T-cell (primary cell): ENCODE results near the gene SSBP3. TPM values are rescaled to one million over a fixed set of nuclear protein-coding genes. Genes with fewer than 3 reads are reported as not detected.

Source experiments
- ATAC-seq, 4 experiments: fragments of 200-7000 bp in 3 of 4; fragments of 150-1000 bp in 1 of 4; cut with Tn5 transposase; replicated peaks in 1 of 4; 1 replicate in 3 of 4; 2 replicates in 1 of 4; pipeline ENCODE4 v1.10.0; 2021; ENCODE audit warnings: moderate library complexity in 3 of 4, mild to moderate bottlenecking in 2 of 4, moderate number of reproducible peaks in 1 of 4
- CTCF ChIA-PET, 2 donors: fragments of 300-600 bp; sonication (Branson Sonifier 250); formaldehyde crosslinking; loops; one replicate each; lab custom pipeline; 2022; ENCODE audit warnings: antibody characterized with exemption in 2 of 2; lab: Charles Lee
- POLR2A ChIA-PET, 2 donors: fragments of 300-600 bp; sonication (Branson Sonifier 250); formaldehyde crosslinking; loops; one replicate each; lab custom pipeline; 2022; ENCODE audit warnings: antibody characterized with exemption in 2 of 2; lab: Charles Lee
- DNase-seq, 35 experiments: peaks; one replicate each; pipeline versions ENCODE4 v3.0.0 to v3.0.0-alpha.2; 2013 to 2023
- H3K27ac ChIP-seq: one replicate; pipeline ENCODE4 v1.5.1; 2013; ENCODE audit warnings: low read length
- H3K27me3 ChIP-seq, 2 experiments: replicated peaks in 1 of 2; 1 replicate in 1 of 2; 2 replicates in 1 of 2; pipeline versions ENCODE4 v1.6.1 to v1.7.0; 2013; ENCODE audit warnings: low read length in 1 of 2, mixed read lengths in 1 of 2; ENCODE audit not compliant: control insufficient read depth in 2 of 2, insufficient read depth in 2 of 2; ENCODE audit errors: extremely low read depth in 1 of 2
- H3K36me3 ChIP-seq, 2 donors: 1 replicate in 1 of 2; 2 replicates in 1 of 2; pipeline versions ENCODE4 v1.6.1 to v1.7.0; 2013; ENCODE audit warnings: low read length in 1 of 2; ENCODE audit not compliant: control insufficient read depth in 2 of 2, insufficient read depth in 1 of 2; ENCODE audit errors: extremely low read depth in 1 of 2
- H3K4me1 ChIP-seq, 2 experiments: 1 replicate in 1 of 2; 2 replicates in 1 of 2; pipeline versions ENCODE4 v1.6.1 to v1.7.0; 2013; ENCODE audit warnings: low read length in 2 of 2, mixed read lengths in 1 of 2; ENCODE audit not compliant: insufficient read depth in 2 of 2, control insufficient read depth in 1 of 2; ENCODE audit errors: extremely low read depth in 1 of 2
- H3K4me3 ChIP-seq, 2 donors: 1 replicate in 1 of 2; 2 replicates in 1 of 2; pipeline versions ENCODE4 v1.5.1 to v1.7.0; 2013; ENCODE audit warnings: mild to moderate bottlenecking in 2 of 2, low read length in 1 of 2, moderate library complexity in 1 of 2; ENCODE audit not compliant: control insufficient read depth in 1 of 2; ENCODE audit errors: extremely low read depth in 1 of 2
- H3K9me3 ChIP-seq: 2 replicates; pipeline ENCODE4 v1.7.0; 2013
- H3K27ac Mint-ChIP-seq, 2 donors: one replicate each; pipeline ENCODE4 v1.8.0; 2020 to 2021; ENCODE audit warnings: mild to moderate bottlenecking in 2 of 2, mixed read lengths in 2 of 2
- H3K27me3 Mint-ChIP-seq, 2 donors: one replicate each; pipeline ENCODE4 v1.8.0; 2021 to 2022; ENCODE audit warnings: mixed read lengths in 2 of 2
- H3K36me3 Mint-ChIP-seq: one replicate; pipeline ENCODE4 v1.8.0; 2021; ENCODE audit warnings: mixed read lengths
- H3K4me1 Mint-ChIP-seq, 3 donors: one replicate each; pipeline ENCODE4 v1.8.0; 2020 to 2022; ENCODE audit warnings: mixed read lengths in 3 of 3, mild to moderate bottlenecking in 1 of 3
- H3K4me3 Mint-ChIP-seq, 3 donors: one replicate each; pipeline ENCODE4 v1.8.0; 2020 to 2022; ENCODE audit warnings: mild to moderate bottlenecking in 3 of 3, mixed read lengths in 3 of 3, moderate library complexity in 3 of 3
- H3K9me3 Mint-ChIP-seq, 3 donors: one replicate each; pipeline ENCODE4 v1.8.0; 2020 to 2022; ENCODE audit warnings: mixed read lengths in 3 of 3
- WGBS: methylation state at CpG from one replicate; pipeline ENCODE4 v1.1.5; 2013; ENCODE audit warnings: missing lambda C conversion rate; ENCODE audit not compliant: insufficient coverage; 5-methylcytosine and 5-hydroxymethylcytosine counted together
- total RNA-seq, 35 experiments: library from RNA in 6 of 35; stranded (reverse) in 6 of 35; fragments of 120-200 nt in 1 of 35; gene quantifications; one replicate each; pipeline versions ENCODE4 v1.2.1 to v1.2.4 and lab custom pipeline; 2013 to 2026

The SSBP3 gene
- total RNA-seq, 5 donors from 2014 or later (not counting 1 experiment from before 2014, with no cell fraction given): 51.5 to 84.5 (median 69.2) TPM

- ChIA-PET CTCF (no interaction called here), POLR2A (no interaction called here)
- Histone ChIP-seq H3K36me3 (peaks cover 6 to 16% of the 10 kb centered on the region in 2 donors), H3K27ac (no peak overlapping the region), H3K9me3 (no peaks in the 10 kb centered on the region), H3K27me3 (no peaks in the 10 kb centered on the region), H3K4me3 (no peak overlapping the region), H3K4me1 (peaks cover 18 to 67% of the 10 kb centered on the region in 2 experiments)
- Mint-ChIP-seq H3K36me3 (peaks cover 15% of the 10 kb centered on the region), H3K27me3 (no peaks in the 10 kb centered on the region), H3K9me3 (no peaks in the 10 kb centered on the region), H3K4me3 (no peak overlapping the region), H3K4me1 (peaks cover 48 to 54% (median 54%) of the 10 kb centered on the region in 3 donors), H3K27ac (peak overlapping the region in 1 of 2 donors; percentile 39)
- 100% methylated on average over 3 of the region's 3 CpGs for WGBS
- DNase-seq (no peak), ATAC-seq (no peak)
These were observed 130.8 kb downstream of the SSBP3 start for GRCh38 chr1:54275349-54275748.

DNA sequence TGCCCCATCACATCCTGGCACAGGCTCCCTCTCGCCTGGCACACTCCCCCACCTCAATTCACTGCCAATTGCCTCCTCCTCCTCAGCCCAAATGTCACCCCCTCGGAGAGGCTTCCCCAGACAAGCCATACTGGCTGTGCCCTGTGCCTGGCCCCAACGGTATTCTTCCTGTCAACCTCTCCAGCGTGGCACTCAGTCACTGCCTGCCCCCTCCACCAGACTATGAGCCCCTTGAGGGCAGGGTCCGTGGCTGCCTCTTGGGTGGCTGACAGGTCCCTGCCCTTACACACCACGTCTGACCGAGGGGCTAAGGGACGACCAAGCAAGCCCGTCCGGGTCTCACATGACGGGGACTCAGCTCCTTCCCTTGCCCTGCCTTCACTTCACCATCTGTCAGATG is 131.3 kb downstream of the SSBP3 start:
- no peak for DNase-seq
- no peak overlapping the region for H3K4me3 ChIP-seq
- no peaks in the 10 kb centered on the region for H3K9me3 ChIP-seq
- H3K27ac ChIP-seq: no peak overlapping the region
- Mint-ChIP-seq H3K36me3 (peaks cover 10% of the 10 kb centered on the region), H3K4me1 (peaks cover 45 to 54% (median 53%) of the 10 kb centered on the region in 3 donors), H3K9me3 (no peaks in the 10 kb centered on the region), H3K27me3 (no peaks in the 10 kb centered on the region), H3K27ac (peak overlapping the region in 1 of 2 donors; percentile 39), H3K4me3 (no peak overlapping the region)
- H3K27me3 ChIP-seq: no peaks in the 10 kb centered on the region
- ChIA-PET POLR2A (no interaction called here), CTCF (no interaction called here)
- peaks cover 3 to 11% of the 10 kb centered on the region in 2 donors for H3K36me3 ChIP-seq
- 82% methylated on average over 11 of the region's 11 CpGs for WGBS
- no peak for ATAC-seq
- peaks cover 13 to 63% of the 10 kb centered on the region in 2 experiments for H3K4me1 ChIP-seq

DNA sequence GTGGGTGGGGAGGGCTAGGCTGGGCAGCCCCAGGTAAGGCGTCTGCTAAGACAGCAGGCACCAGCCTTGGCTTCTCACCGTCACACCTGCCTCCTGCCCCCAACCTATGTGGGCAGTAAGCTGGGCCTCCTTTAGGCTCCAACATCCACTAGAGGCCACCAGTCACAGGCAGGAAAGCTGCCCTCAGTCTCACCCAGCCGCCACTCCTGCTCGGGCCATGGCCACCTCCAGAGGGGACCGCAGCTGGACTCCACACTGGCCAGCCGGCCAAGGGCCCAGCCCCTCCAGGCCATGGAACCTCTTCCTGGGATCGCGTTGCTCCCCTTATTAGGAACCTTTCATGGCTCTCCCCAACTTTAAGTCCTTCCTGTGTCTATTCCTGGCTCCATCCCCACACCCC is 131.7 kb downstream of the SSBP3 start:
- ATAC-seq (no peak), DNase-seq (no peak)
- Histone ChIP-seq H3K4me1 (peaks cover 11 to 63% of the 10 kb centered on the region in 2 experiments), H3K36me3 (peaks cover 3 to 7% of the 10 kb centered on the region in 2 donors), H3K4me3 (no peak overlapping the region), H3K27ac (no peak overlapping the region), H3K9me3 (no peaks in the 10 kb centered on the region), H3K27me3 (no peaks in the 10 kb centered on the region)
- POLR2A ChIA-PET: no interaction called here
- no peaks in the 10 kb centered on the region for H3K27me3 Mint-ChIP-seq
- no peak overlapping the region for H3K4me3 Mint-ChIP-seq
- CTCF ChIA-PET: no interaction called here
- no peaks in the 10 kb centered on the region for H3K9me3 Mint-ChIP-seq
- H3K36me3 Mint-ChIP-seq: peaks cover 9% of the 10 kb centered on the region
- no peak overlapping the region for H3K27ac Mint-ChIP-seq
- H3K4me1 Mint-ChIP-seq: peaks cover 44 to 56% (median 55%) of the 10 kb centered on the region in 3 donors
- 83% methylated on average over 8 of the region's 8 CpGs for WGBS

GRCh38 chr1:54273795-54274163 is 132.4 kb downstream of the SSBP3 start:
- no CpG with 5 or more reads among the region's 5 CpGs for WGBS
- Mint-ChIP-seq H3K36me3 (peaks cover 9% of the 10 kb centered on the region), H3K4me1 (peaks cover 44 to 57% (median 55%) of the 10 kb centered on the region in 3 donors), H3K9me3 (no peaks in the 10 kb centered on the region), H3K4me3 (no peak overlapping the region), H3K27me3 (no peaks in the 10 kb centered on the region), H3K27ac (no peak overlapping the region)
- Histone ChIP-seq H3K9me3 (no peaks in the 10 kb centered on the region), H3K4me3 (no peak overlapping the region), H3K4me1 (peaks cover 11 to 60% of the 10 kb centered on the region in 2 experiments), H3K36me3 (peaks cover 3 to 7% of the 10 kb centered on the region in 2 donors), H3K27me3 (no peaks in the 10 kb centered on the region), H3K27ac (no peak overlapping the region)
- ChIA-PET CTCF (no interaction called here), POLR2A (no interaction called here)
- ATAC-seq (no peak), DNase-seq (no peak)

- no peaks in the 10 kb centered on the region for H3K27me3 ChIP-seq
- ChIA-PET POLR2A (no interaction called here), CTCF (no interaction called here)
- Mint-ChIP-seq H3K4me1 (peaks cover 45 to 60% (median 57%) of the 10 kb centered on the region in 3 donors), H3K4me3 (no peak overlapping the region), H3K27me3 (no peaks in the 10 kb centered on the region), H3K9me3 (no peaks in the 10 kb centered on the region), H3K36me3 (peaks cover 9% of the 10 kb centered on the region), H3K27ac (peak overlapping the region in 1 of 2 donors; percentile 70)
- no peak for DNase-seq
- ATAC-seq: peak in 2 of 4 experiments; percentile 26 to 28
- no peak overlapping the region for H3K27ac ChIP-seq
- H3K4me1 ChIP-seq: peaks cover 11 to 57% of the 10 kb centered on the region in 2 experiments
- no peaks in the 10 kb centered on the region for H3K9me3 ChIP-seq
- H3K36me3 ChIP-seq: peaks cover 4 to 5% of the 10 kb centered on the region in 2 donors
- WGBS: 94% methylated on average over 17 of the region's 22 CpGs
- H3K4me3 ChIP-seq: no peak overlapping the region
These were observed 133.0 kb downstream of the SSBP3 start for GRCh38 chr1:54273092-54273794.

DNA sequence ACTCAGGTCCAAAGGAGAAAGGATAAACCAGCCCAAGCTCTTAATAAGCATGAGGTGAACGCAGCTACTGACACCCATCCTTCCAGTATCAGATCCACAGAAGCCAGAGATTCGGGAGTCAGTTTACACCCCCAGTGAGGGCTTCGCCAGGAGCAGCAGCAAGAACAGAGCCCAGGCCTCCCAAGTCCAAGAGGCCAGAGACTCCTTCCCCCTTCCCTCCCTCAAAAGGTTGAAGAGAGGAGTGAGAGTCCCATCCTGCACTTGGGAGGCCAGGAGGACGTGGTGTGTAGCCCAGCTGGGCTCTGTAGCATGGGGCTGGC is 133.5 kb downstream of the SSBP3 start:
- ChIA-PET CTCF (no interaction called here), POLR2A (no interaction called here)
- no peak overlapping the region for H3K4me3 ChIP-seq
- Mint-ChIP-seq H3K9me3 (no peaks in the 10 kb centered on the region), H3K4me3 (no peak overlapping the region), H3K27ac (peak overlapping the region in 1 of 2 donors; percentile 70), H3K4me1 (peaks cover 42 to 60% (median 54%) of the 10 kb centered on the region in 3 donors), H3K36me3 (peaks cover 9% of the 10 kb centered on the region), H3K27me3 (no peaks in the 10 kb centered on the region)
- 47% methylated on average over 2 of the region's 4 CpGs for WGBS
- ATAC-seq: no peak
- H3K9me3 ChIP-seq: no peaks in the 10 kb centered on the region
- H3K27me3 ChIP-seq: no peaks in the 10 kb centered on the region
- peaks cover 7 to 57% of the 10 kb centered on the region in 2 experiments for H3K4me1 ChIP-seq
- H3K27ac ChIP-seq: no peak overlapping the region
- no peak for DNase-seq
- peaks cover under 1 to 6% of the 10 kb centered on the region in 2 donors for H3K36me3 ChIP-seq
